Caco-2 (cell line): ENCODE results near the gene TPRX1. TPM values are rescaled to one million over a fixed set of nuclear protein-coding genes. Genes with fewer than 3 reads are reported as not detected.

Source experiments
- BruUV-seq: library from RNA; stranded (reverse); fragments of 400-500 nt; replicated peaks from 2 replicates; lab custom pipeline; 2021; lab: Mats Ljungman, UMichigan
- CTCF ChIA-PET: fragments of 300-600 bp; sonication (Branson Sonifier 250); formaldehyde crosslinking; loops from one replicate; lab custom pipeline; 2022; ENCODE audit warnings: antibody characterized with exemption; lab: Charles Lee
- POLR2A ChIA-PET: fragments of 300-600 bp; sonication (Branson Sonifier 250); formaldehyde crosslinking; loops from one replicate; lab custom pipeline; 2022; ENCODE audit warnings: antibody characterized with exemption; lab: Charles Lee
- DNase-seq, 2 experiments: peaks; one replicate each; pipeline versions ENCODE4 v3.0.0 to v3.0.0-alpha.2; 2020 to 2022
- H3K27me3 ChIP-seq: replicated peaks from 2 replicates; pipeline ENCODE4 v1.6.0; 2011; ENCODE audit warnings: low read length; ENCODE audit not compliant: control insufficient read depth, insufficient read depth
- H3K36me3 ChIP-seq: 2 replicates; pipeline ENCODE4 v1.5.1; 2011; ENCODE audit warnings: low read length; ENCODE audit not compliant: control insufficient read depth, insufficient read depth
- H3K4me1 ChIP-seq: fragments of 250-450 bp; sonication (Bioruptor Pico); 2 replicates; pipeline ENCODE4 v1.5.1; 2020; ENCODE audit warnings: mild to moderate bottlenecking
- H3K4me3 ChIP-seq: 2 replicates; pipeline ENCODE4 v1.5.1; 2011; ENCODE audit warnings: low read depth, mild to moderate bottlenecking, control low read depth, low read length
- H3K9me3 ChIP-seq: fragments of 250-450 bp; sonication (Bioruptor Pico); 2 replicates; pipeline ENCODE4 v1.5.1; 2020; ENCODE audit warnings: mild to moderate bottlenecking, moderate library complexity
- H3K27ac Mint-ChIP-seq: one replicate; pipeline ENCODE4 v1.8.0; 2022; ENCODE audit warnings: mixed read lengths; ENCODE audit not compliant: unreplicated experiment
- H3K27me3 Mint-ChIP-seq: one replicate; pipeline ENCODE4 v1.8.0; 2022; ENCODE audit warnings: mixed read lengths; ENCODE audit not compliant: insufficient read depth, unreplicated experiment
- H3K36me3 Mint-ChIP-seq: one replicate; pipeline ENCODE4 v1.8.0; 2022; ENCODE audit warnings: mild to moderate bottlenecking, mixed read lengths; ENCODE audit not compliant: insufficient read depth, unreplicated experiment
- H3K4me1 Mint-ChIP-seq: one replicate; pipeline ENCODE4 v1.8.0; 2022; ENCODE audit warnings: low read depth, mixed read lengths; ENCODE audit not compliant: unreplicated experiment
- H3K4me3 Mint-ChIP-seq: one replicate; pipeline ENCODE4 v1.8.0; 2022; ENCODE audit warnings: mild to moderate bottlenecking, moderate library complexity, mixed read lengths; ENCODE audit not compliant: unreplicated experiment
- H3K9me3 Mint-ChIP-seq: one replicate; pipeline ENCODE4 v1.8.0; 2022; ENCODE audit warnings: mixed read lengths; ENCODE audit not compliant: unreplicated experiment
- intact Hi-C: fragments of 100-400 bp; cut with micrococcal nuclease; formaldehyde crosslinking; loops from one replicate; pipeline ENCODE4 v1.10.0; 2022; ENCODE audit not compliant: unreplicated experiment
- total RNA-seq: library from RNA; stranded (reverse); gene quantifications from 2 replicates; pipeline ENCODE4 v1.2.3, GENCODE V29; 2022
- TF ChIP-seq, protein P1 (sequence below), 2 experiments: fragments of 200-600 bp in 1 of 2; IDR thresholded peaks; 1 replicate in 1 of 2; 2 replicates in 1 of 2; pipeline versions ENCODE4 v1.5.1 to v1.8.0; 2011 to 2022; ENCODE audit warnings: antibody characterized with exemption in 1 of 2, control low read depth in 1 of 2, inconsistent platforms in 1 of 2, low read depth in 1 of 2, low read length in 1 of 2, mild to moderate bottlenecking in 1 of 2, moderate library complexity in 1 of 2; ENCODE audit not compliant: insufficient read depth in 1 of 2, severe bottlenecking in 1 of 2, unreplicated experiment in 1 of 2

TPRX1 gene
- total RNA-seq, 1 experiment from 2014 or later = not detected

DNA sequence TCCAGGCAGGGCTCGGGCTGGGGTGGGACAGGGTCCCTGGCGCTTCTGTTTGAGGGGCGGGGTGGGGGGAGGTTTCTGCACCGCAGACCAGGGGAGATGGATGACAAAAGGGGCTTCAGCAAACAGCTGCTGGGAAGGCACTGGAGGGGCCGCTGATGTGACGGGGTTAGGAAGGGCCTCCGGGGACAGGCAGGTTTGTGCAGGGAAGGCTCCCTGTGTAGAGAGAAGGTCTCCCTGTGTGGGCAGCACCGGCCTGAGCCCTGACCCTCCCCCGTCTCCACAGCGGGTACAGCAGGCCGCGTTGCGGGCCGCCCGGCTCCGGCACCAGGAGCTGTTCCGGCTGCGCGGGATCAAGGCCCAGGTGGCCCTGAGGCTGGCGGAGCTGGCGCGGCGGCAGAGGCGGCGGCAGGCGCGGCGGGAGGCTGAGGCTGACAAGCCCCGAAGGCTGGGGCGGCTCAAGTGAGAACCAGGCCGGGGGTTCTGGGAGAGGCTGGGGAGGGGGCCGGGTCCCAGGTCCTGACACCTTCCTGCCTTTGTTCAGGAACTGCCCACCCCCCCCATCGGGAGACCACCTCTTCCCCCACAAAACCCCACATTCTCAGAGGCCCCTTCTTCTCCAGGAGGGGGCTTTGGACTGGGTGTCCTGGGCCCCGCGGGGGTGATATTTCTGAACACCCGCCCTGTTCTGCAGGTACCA is 49.1 kb downstream of the TPRX1 start:
- Histone ChIP-seq H3K4me3 (no peak overlapping the region), H3K9me3 (no peaks in the 10 kb centered on the region), H3K27me3 (no peaks in the 10 kb centered on the region), H3K4me1 (peaks cover 10% of the 10 kb centered on the region; the same call in 1 of the 2 replicates), H3K36me3 (peaks cover 12% of the 10 kb centered on the region)
- no peak for DNase-seq
- Mint-ChIP-seq H3K9me3 (no peaks in the 10 kb centered on the region), H3K27me3 (no peaks in the 10 kb centered on the region), H3K36me3 (peaks cover 93% of the 10 kb centered on the region), H3K4me1 (peaks cover 9% of the 10 kb centered on the region), H3K4me3 (no peak overlapping the region), H3K27ac (no peak overlapping the region)
- TSS peak; percentile 7 for BruUV-seq
- POLR2A ChIA-PET = interaction anchor here (0.6 kb wide), 1 partner anchor 9 kb away, joined by 3 read pairs; no protein-coding TSS in a partner anchor
- CTCF ChIA-PET = no interaction called here
- TF ChIP-seq, protein P1, sequence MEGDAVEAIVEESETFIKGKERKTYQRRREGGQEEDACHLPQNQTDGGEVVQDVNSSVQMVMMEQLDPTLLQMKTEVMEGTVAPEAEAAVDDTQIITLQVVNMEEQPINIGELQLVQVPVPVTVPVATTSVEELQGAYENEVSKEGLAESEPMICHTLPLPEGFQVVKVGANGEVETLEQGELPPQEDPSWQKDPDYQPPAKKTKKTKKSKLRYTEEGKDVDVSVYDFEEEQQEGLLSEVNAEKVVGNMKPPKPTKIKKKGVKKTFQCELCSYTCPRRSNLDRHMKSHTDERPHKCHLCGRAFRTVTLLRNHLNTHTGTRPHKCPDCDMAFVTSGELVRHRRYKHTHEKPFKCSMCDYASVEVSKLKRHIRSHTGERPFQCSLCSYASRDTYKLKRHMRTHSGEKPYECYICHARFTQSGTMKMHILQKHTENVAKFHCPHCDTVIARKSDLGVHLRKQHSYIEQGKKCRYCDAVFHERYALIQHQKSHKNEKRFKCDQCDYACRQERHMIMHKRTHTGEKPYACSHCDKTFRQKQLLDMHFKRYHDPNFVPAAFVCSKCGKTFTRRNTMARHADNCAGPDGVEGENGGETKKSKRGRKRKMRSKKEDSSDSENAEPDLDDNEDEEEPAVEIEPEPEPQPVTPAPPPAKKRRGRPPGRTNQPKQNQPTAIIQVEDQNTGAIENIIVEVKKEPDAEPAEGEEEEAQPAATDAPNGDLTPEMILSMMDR (IDR thresholded peaks at IDR 0.05; ENCODE audit: insufficient read depth in 1 of 2, low read depth in 1 of 2, low read length in 1 of 2, severe bottlenecking in 1 of 2, unreplicated experiment in 1 of 2) = no peak
- intact Hi-C loops = no loop called here

DNA sequence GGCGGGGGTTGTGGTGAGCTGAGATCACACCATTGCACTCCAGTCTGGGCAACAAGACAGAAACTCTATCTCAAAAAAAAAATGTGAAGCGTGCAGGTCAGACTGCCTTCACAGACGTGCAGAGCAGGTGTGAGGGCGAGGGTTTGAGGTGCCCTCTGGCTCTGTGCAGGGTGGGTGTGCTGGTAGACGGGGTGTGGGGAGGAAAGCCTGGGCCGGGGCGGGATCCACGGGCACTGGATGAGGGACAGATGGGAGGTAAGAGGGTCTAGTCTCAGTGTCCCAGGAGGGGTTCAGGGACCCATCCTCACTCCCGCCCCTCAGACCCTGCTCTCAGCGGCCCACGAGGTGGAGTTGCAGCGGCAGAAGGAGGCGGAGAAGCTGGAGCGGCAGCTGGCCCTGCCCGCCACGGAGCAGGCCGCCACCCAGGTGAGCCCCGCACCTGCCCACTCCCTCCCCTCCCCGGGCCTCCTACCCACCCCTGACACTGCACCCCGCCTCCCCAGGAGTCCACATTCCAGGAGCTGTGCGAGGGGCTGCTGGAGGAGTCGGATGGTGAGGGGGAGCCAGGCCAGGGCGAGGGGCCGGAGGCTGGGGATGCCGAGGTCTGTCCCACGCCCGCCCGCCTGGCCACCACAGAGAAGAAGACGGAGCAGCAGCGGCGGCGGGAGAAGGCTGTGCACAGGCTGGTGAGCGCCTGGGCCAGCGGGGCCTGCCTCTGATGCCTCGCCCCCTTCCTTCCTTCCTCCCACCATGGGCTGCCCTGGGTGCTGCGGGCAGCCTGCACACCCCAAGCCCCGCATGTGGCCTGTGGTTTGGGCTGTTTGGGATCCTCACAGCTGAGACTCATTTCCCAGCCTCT is 49.9 kb downstream of the TPRX1 start:
- TF ChIP-seq, protein P1 (IDR thresholded peaks at IDR 0.05; ENCODE audit: insufficient read depth in 1 of 2, low read depth in 1 of 2, low read length in 1 of 2, severe bottlenecking in 1 of 2, unreplicated experiment in 1 of 2) = no peak
- POLR2A ChIA-PET = interaction anchor here (0.6 kb wide), 1 partner anchor 8 kb away, joined by 3 read pairs; no protein-coding TSS in a partner anchor
- BruUV-seq = no TSS peak

More for the DNA sequence above, 49.9 kb downstream of the TPRX1 start:
- no peak overlapping the region for H3K4me3 ChIP-seq
- H3K27me3 ChIP-seq = no peaks in the 10 kb centered on the region
- Mint-ChIP-seq H3K4me3 (no peak overlapping the region), H3K9me3 (no peaks in the 10 kb centered on the region), H3K27ac (peak overlapping the region; percentile 58), H3K27me3 (no peaks in the 10 kb centered on the region), H3K4me1 (peaks cover 9% of the 10 kb centered on the region), H3K36me3 (peaks cover 95% of the 10 kb centered on the region)
- CTCF ChIA-PET = no interaction called here
- DNase-seq = peak in 1 of 2 experiments; percentile 37
- intact Hi-C loops = no loop called here
- H3K9me3 ChIP-seq = no peaks in the 10 kb centered on the region
- peaks cover 12% of the 10 kb centered on the region for H3K36me3 ChIP-seq
- H3K4me1 ChIP-seq = peaks cover 10% of the 10 kb centered on the region; the same call in 1 of the 2 replicates
